HG03558 (cell line): ENCODE results near the gene DBNDD1.

ENCODE experiments used
- ATAC-seq: cut with Tn5 transposase; IDR thresholded peaks from one replicate; pipeline ENCODE4 v1.9.1; 2021; ENCODE audit warnings: moderate number of reproducible peaks; ENCODE audit not compliant: unreplicated experiment; ENCODE audit errors: extremely low read depth

The DBNDD1 gene

GRCh38 chr16:90040152-90041023 lies 21.1 kb upstream of the DBNDD1 start:
- no peak for ATAC-seq

DNA sequence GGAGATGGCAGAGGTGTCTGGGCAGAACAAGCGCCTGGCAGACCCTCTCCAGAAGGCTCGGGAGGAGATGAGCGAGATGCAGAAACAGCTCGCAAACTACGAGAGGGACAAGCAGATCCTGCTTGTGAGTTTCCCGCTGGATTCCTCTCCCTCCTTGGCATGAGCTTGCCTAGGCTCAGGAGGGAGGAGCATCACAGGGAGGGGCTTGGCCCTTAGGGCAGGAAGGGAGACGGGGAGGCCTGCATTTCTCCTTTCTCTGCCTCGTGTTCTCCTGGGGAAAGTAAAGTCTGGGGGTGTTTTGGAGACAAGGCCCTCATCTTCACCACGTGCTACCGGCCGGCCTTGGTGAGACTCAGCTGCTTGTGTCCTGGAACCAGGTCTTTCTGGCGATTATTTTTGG lies 18.0 kb upstream of the DBNDD1 start:
- ATAC-seq: no peak

GRCh38 chr16:90035902-90036301 lies 16.6 kb upstream of the DBNDD1 start:
- no peak for ATAC-seq

- ATAC-seq: no peak
Observed at GRCh38 chr16:90034504-90034903, 15.2 kb upstream of the DBNDD1 start.

DNA sequence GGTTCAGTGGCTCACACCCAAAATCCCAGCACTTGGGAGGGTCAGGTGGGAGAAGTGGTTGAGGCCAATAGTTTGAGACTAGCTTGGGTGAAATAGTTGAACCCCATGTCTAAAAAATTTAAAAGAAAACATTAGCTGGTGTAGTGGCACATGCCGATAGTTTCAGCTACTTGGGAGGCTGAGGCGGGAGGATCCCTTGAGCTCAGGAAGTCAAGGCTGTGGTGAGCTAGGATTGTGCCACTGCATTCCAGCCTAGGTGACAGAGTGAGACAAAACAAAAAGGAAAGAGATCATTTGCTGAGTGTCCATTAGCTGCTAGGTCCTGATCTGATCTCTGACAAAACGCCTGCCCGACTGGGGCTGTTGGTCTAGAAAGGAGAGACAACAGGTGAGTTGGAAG lies 14.1 kb upstream of the DBNDD1 start:
- ATAC-seq: no peak

DNA sequence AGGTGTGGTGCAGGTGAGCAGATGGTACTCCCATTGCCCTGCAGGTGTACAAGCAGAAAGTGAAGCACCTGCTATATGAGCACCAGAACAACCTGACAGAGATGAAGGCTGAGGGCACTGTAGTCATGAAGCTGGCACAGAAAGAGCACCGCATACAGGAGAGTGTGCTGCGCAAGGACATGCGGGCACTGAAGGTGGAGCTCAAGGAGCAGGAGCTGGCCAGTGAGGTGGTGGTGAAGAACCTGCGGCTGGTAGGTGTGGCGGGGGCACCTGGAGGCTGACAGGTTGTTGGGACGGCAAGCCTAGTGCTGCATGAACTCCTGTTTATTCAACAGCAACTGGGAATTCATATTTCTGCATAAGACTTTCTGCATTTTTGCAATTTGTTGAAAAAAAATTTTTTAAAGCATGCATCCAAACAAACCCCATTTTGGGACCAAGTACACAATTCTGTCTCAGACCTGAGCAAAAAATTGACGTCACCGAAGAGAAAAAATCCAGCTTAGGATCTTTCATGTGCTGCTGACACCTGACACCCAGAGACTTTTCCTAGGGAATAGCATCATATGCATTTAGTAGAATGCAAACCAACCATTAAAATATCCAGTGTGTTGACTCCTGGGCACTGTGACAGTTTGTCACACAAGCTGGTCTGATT lies 13.5 kb upstream of the DBNDD1 start:
- ATAC-seq: no peak

DNA sequence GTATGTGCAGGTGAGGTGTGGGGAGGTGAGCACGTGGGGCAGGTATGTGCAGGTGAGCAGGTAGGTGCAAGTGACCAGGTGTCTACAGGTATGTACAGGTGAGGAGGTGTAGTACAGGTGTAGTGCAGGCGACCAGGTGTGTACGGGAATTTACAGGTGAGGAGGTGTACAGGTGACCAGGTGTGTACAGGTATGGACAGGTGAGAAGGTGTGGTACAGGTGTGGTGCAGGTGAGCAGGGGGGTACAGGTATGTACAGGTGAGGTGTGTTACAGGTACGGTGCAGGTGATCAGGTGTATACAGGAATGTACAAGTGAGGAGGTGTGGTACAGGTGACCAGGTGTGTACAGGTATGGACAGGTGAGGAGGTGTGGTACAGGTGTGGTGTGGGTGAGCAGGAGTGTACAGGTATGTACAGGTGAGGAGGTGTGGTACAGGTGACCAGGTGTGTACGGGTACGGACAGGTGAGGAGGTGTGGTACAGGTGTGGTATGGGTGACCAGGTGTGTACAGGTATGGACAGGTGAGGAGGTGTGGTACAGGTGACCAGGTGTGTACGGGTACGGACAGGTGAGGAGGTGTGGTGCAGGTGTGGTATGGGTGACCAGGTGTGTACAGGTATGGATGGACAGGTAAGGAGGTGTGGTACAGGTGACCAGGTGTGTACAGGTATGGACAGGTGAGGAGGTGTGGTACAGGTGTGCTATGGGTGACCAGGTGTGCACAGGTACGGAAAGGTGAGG lies 12.8 kb upstream of the DBNDD1 start:
- ATAC-seq: no peak

DNA sequence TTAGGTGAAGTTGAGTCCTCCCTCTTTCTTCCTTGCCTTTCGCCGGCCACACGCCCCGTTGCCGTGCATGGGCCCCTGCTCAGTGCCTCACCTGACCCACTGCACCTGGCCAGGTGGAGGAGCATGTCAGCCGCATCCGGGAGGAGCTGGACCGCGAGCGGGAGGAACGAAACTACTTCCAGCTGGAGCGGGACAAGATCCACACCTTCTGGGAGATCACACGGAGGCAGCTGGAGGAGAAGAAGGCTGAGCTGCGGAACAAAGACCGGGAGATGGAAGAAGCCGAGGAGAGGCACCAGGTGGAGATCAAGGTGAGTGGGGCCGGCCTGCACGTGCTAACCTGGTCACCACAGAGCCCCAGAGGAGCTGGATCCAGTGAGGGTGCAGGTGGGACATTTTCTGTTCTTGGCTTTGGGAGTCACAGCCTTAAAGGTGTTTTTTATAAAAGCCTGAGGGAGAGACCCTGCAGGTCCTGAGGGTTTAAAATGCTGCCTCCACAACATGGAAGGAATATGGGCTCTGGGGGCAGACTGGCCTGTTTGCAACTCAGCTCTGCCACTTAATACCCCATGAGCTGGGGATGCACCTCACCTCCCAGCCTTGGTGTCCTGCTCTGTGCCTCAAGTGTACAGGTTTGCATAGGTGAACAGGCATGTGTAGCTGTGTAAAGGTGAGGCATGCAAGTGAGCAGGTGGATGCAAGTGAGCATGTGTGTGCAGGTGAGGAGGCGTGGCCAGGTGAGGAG lies 12.1 kb upstream of the DBNDD1 start:
- no peak for ATAC-seq

DNA sequence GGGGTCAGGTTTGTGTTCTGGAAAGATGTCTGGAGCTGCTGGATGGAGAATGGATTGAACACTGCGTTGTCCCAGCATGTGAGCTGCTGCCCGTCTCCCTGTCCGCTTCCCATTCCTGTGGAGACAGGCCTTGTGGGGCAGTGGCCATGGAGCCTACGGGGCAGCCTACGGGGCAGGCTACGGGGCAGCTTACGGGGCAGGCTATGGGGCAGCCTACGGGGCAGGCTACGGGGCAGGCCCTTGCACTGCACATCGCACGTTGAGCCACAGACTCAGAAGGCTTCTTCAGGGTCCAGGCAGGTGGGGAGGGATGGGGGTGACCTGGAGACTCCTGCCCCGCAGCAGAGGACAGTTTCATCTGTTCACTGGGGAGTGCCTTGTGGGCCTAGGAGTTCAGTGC lies 9.7 kb upstream of the DBNDD1 start:
- no peak for ATAC-seq

GRCh38 chr16:90027611-90028010 lies 8.4 kb upstream of the DBNDD1 start:
- ATAC-seq: no peak

- no peak for ATAC-seq
Observed at GRCh38 chr16:90026135-90026534, 6.9 kb upstream of the DBNDD1 start.

DNA sequence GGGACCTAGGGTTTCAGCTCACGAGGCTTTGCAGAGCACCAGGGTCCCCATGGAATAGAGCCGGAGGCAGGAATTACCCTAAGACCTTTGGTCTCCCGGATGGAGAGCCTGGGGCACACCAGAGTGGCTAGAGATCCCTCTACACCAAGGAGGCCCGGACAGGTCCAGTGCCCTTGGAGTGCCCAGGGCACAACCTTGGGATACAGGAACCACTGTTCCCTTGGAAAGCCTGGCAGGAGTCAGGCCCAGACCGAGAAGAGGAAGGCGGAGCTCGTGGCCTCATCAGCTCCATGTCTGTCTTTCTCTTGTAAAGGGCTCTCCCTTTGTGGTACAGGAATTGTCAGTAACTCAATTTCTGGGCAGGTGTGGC lies 3.8 kb upstream of the DBNDD1 start:
- no peak for ATAC-seq

DNA sequence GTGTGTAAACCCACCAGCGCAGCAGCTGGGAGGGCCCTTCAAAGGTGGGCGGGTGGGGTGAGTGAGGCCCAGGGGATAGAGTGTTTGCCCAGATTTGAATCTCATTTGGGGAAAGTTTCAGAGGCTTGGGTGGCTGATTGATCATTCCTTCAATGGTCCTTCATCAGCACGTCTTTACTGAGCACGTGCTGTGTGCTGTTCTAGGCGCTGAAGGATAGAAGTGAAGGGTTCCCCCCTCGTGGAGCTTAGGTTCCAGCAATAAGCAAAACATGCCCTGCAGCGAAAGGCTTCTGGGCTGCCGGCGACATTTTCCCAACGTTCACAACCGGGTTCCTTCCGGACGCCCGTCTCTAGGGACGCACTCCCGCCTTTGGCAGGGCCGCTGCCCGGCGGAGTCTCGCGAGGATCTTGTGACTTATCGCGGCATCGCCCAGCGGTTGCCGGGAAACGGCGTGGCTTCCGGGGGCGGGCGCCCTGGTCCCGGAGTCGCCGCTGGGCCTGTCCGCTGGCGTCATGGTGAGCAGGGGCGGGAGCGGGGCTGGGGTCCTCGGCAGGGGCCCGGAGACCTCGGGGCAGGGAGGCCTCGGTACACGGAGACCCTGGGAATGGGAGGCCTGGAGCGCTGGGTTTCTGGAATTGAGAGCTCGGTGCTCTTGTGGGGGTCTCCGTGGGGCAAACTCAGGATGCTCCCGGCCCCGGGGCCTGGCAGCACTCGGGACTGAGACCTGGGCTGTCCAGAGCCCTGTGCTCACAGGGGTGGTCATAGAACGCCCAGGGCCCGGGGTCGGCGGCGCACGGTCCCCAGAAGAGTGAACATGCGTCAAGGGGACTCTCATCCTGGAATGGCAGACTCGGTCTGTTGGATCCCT lies 3.2 kb upstream of the DBNDD1 start:
- no peak for ATAC-seq

GRCh38 chr16:90020838-90021382 lies 1.7 kb upstream of the DBNDD1 start:
- ATAC-seq: no peak

DNA sequence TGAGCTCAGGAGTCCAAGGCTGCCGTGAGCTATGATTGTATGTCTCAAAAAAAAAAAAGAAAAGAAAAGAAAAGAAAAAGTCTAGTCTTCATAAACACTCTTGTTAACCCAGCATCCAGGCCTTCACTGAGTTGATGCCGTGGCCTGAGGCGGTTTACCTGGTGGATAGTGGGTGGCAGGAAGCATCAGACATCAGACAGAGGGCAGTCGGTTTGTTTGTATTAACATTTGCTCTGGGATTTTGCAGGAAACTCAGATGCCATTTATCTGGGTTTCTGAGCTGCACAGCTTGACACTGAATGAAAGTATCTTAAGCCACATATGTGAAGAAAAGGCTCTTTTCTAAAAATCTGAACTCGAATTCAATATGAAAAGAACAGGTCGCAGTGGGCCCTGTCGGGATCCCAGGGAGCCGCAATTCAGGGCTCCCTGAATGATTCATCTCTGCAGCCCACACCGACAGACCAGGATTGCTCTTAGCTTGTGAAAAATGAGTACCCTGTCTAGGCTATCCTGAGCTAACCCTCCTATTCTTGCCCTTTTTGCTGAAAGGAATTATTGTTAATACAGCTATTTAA lies 1.1 kb upstream of the DBNDD1 start:
- ATAC-seq: no peak

DNA sequence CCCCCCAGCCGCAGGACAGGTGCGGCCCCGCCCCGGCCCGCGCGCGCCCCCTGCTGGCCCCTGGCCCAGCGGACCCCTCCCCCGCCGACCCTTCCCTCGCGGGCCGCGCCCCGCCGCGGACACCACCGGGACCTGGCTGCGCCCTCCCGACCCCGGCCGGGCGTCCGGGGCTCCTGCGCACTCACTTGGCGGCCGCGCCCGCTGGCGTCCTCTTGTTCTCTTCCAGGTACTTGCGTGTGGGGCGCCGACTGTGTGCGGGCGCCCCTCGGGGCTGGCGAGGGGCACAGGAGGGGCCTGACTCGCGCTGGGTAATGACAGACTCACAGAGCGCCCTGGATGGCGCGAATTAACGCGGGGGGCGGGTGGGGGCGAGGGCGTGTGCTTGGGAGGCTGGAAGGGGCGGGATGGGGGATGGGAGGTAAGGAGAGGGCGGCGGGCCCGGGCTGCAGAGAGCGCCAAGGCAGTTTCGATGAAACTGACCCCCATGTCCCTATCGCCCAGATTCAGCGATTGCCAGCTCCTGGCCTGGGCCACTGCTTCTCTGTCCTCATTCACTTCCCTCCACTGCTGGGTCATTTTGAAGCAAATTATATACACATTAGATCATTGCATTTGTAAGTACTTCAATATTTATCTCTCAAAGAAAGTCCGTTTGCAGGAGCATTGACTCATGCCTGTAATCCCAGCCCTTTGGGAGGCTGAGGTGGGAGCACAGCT lies 445 bp upstream of the DBNDD1 start:
- no peak for ATAC-seq

DNA sequence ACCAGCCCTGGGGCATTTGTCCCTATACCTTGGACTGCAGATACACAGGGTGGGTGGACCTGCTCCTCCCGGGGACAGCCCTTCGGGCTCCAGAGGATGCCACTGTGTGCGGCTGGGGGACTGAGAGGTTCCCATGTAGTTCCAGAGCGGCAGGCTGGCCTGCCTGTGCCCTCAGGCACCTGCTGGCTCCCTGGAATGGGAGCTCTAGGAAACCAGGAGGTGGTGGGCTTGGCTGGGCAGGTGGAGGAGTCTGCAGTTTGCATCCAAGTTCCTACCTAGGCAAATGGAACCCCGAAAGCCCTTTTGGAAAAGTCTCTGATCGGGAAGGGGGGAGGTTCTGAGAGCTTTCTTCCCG lies 982 bp downstream of the DBNDD1 start:
- no peak for ATAC-seq

GRCh38 chr16:90016339-90016950 lies 2.8 kb downstream of the DBNDD1 start:
- no peak for ATAC-seq
